GM19395 (cell line): ENCODE data around the gene RDH11.
"Not testable (repeated sequence)": the region's sequence is repeated elsewhere in the genome, so short reads cannot be mapped to it uniquely, and the experiment has no call there.

Source experiments
- ATAC-seq: cut with Tn5 transposase; IDR thresholded peaks from one replicate; pipeline ENCODE4 v1.9.1; 2021; ENCODE audit warnings: mild to moderate bottlenecking, moderate library complexity; ENCODE audit not compliant: unreplicated experiment

RDH11 gene

DNA sequence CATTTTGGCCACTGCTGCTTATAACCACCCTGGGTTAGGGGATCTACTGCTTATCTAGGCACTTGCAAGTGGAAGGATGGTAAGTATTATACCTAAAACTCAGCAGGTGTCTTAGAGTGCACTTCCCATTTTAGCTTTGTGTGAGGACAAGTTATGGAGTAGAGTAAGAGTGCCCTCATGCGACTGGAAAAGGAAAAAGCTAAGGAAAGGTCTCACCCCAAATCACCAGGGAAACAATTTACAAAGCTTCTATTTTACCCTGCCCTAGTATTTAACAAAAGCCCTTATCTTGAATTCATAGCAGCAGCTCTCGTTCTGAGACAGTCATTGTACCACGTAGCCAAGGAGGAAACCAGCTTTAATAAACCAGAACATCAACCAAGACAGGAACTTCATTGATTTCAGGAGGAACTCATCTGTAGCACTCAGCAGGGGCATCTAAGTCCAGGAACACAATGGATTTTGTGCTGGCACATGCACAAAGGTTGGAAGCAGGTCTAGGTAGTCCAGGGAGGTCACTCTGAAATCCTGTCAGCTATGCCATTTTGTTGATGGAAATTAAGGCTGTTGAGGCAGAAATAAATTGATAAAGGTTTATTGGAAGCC, 9.0 kb upstream of the RDH11 start:
- ATAC-seq: no peak

DNA sequence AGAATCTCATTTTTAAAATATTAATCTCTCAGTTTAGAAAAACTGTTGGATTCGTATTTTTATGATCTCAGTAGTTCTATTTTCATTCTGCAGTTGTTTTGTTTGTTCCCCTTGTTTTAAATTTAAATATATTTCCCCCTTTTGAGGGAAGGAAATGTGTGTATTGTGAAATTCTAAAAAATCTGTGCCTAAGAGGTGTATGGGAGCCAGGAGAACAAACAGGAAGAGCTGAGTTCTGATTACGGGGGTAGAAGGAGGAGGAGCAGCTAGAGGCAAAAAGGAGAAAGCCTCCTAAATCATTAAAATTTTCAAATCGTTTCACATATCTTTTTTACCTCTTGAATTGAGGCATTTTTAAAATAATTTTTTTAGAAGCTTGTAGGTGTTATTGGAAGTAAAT, 8.4 kb upstream of the RDH11 start:
- no peak for ATAC-seq

DNA sequence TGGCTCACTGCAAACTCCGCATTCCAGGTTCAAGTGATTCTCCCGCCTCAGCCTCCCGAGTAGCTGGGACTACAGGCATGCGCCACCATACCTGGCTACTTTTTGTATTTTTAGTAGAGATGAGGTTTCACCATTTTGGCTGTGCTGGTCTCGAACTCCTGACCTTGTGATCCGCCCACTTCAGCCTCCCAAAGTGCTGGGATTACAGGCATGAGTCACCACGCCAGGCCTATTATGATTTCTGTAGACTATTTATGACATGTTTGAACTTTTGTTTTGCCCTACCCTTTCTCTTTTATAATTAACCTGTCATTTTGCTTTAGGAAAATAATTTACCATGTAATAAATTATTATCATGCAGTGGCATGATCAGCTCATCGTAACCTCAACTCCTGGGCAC, 5.9 kb upstream of the RDH11 start, which contains the start of gene RDH12:
Gene RDH12, plus strand, starts transcription at position 395 of the 400 bp plus-strand sequence. CDS start 20,757 bp downstream, outside the sequence.
- ATAC-seq: not testable (repeated sequence)

DNA sequence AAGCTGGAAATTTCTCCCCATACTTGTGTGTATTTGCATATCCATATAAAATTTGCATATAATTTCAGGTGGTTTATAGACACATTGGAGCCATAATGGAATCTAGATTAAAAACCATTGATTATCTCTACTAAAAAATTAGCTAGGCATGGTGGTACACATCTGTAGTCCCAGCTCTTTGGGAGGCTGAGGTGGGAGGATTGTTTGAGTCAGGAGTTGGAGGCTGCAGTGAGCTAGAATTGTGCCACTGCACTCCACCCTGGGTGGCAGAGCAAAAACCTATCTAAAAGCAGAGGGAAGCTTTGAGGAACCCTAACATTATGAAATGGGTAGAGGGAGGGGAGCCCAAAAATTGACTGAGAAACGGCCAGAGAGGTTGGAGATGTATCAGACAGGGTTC, 2.6 kb upstream of the RDH11 start:
- no peak for ATAC-seq

DNA sequence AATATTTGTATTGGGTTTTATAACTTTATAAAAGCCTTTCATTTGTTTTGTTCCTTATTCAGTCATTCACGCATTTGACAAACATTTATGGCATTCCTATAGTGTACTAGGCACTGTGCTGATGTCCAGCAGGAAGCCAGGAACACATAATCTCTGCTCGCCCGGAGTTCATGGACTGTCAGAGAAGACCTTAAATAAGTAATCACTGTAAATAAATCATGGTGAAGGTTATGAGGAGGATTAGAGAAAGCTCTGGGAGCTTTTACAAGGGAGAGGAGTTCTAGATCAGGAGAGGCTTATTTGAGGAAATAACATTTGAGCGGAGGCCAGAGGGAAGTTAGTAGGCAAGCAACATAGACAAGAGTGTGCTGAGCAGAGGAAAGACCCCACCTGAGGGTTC, 1.4 kb upstream of the RDH11 start:
- ATAC-seq: no peak

DNA sequence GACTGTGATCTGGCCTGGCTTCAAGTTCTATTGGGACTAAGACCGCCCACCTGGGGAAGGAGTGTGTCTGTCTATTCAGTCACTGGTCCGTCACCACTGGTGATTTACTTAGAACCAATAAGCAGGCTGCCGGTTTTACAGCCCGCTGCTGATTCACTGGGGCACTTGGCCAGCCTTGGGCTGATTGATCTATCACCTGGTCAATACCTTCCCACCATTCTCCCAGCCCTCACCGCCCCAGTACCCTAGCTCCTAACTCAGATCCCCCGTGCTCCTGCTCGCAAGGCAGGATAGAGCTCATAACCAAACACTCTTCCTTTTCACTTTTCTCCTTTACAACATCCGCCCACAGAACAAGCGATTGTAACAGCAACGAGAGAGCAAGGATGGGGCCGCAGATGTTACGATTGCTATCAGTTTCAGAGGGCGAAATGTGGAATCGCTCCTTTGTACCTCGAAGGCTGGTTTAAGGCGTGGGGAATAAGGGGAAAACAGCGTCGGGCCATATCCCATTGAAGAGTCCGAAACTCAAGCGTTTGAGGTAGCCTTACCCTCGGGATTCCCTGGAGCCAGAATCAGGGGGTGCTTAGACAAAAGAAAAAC, 672 bp downstream of the RDH11 start:
- peak; percentile 89 for ATAC-seq

DNA sequence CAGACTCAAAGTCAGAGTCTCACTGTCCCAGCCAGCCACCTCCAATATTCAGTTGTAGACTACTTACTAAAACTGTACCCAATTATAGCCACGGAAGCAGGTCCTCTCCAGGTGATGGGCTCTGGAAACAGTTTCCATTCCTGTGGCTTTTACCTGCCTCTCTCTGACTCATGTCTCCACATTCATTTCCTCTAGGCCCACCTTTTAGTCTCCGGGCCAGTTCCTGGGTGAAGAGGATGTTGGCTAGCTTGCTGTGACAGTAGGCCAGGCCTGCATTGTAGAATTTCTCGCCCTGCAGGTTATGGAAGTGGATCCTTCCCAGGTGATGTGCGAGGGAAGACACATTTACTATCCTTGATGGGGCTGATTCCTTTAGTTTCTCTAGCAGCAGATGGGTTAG, 5.6 kb downstream of the RDH11 start:
- ATAC-seq: no peak

DNA sequence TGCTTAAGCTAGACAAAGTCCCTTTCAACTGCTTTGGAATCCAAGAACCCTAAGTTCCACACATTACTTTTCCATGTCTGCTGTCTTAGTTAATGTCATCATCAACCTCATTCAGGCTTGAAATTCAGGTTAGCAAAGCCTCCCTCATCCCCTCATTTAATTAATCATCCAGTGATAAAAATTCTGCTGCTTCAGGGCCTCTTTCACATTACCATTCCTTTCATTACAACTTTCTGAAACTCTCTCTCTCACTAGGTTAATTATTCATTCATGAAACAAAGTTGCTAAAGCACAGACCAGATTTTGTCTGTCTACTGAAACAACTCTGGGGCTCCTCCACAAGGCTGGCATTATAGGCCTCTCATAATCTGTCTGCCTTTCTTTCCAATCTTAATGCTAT, 11.7 kb downstream of the RDH11 start:
- no peak for ATAC-seq

DNA sequence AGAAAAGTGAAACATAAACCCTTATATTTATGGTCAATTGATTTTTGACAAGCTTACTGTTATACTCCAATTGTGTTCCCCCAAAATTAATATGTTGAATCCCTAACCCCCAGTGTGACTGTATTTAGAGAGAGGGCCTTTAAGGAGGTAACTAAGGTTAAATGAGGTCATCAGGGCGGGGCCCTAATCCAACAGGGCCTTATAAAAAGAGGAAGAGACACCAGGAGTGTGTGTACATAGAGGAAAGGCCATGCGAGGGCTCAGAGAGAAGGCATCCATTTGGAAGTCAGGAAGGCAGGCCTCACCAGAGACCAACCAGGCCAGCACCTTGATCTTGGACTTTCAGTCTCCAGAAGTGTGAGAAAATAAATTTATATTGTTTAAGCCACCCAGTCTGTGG, 14.6 kb downstream of the RDH11 start:
- no peak for ATAC-seq

DNA sequence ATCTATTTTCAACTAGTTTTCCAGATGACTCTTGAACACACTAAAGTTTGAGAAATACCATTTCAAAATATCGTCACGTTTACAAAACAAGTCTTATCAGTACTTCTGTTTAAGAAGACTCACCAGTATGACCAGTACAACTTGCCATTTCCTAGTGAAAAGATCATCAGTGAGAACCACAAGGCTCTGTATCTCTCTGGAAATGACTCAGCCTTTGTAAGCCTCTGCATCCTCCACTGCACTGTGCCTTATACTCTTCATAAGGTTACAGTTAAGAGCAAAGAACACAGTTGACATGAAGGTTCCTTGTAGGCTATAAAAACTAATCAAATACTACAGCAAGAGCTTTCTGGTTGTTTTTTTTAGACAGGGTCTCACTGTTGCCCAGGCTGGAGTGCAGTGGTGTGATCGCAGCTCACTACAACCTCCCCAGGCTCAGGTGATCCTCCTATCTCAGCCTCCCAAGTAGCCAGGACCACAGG, 15.4 kb downstream of the RDH11 start:
- ATAC-seq: peak; percentile 98

DNA sequence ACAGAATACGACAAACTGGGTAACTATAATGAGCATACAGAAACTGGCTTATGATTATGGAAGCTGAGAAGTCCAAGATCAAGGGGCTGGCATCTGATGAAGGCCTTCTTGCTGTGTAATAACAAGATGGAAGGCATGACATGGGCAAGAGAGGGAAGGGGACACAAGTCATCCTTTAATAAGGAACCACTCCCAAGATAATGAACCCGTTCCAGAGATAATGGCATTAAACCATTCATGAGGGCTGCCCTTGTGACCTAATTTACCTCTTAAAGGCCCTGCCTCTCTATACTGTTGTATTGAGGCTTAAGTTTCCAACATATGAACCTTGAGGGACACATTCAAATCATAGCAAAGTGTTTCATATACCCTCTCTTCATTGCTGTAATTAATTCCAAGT, 16.6 kb downstream of the RDH11 start:
- no peak for ATAC-seq

DNA sequence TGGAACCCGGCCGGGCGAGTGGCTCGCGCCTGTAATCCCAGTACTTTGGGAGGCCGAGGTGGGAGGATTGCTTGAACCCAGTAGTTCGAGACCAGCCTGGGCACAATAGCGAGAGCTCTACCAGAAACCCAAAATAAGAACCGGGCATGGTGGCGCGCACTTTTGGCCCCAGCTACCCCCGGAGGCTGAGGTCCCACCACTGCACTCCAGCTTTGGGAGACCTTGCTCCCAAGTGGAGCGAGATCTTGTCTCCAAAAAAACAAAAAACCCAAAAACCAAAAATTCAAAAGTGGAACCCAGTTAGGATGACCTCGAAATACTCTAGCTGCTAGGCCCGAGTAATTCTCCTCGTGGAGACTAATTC, 20.4 kb downstream of the RDH11 start:
- no peak for ATAC-seq

DNA sequence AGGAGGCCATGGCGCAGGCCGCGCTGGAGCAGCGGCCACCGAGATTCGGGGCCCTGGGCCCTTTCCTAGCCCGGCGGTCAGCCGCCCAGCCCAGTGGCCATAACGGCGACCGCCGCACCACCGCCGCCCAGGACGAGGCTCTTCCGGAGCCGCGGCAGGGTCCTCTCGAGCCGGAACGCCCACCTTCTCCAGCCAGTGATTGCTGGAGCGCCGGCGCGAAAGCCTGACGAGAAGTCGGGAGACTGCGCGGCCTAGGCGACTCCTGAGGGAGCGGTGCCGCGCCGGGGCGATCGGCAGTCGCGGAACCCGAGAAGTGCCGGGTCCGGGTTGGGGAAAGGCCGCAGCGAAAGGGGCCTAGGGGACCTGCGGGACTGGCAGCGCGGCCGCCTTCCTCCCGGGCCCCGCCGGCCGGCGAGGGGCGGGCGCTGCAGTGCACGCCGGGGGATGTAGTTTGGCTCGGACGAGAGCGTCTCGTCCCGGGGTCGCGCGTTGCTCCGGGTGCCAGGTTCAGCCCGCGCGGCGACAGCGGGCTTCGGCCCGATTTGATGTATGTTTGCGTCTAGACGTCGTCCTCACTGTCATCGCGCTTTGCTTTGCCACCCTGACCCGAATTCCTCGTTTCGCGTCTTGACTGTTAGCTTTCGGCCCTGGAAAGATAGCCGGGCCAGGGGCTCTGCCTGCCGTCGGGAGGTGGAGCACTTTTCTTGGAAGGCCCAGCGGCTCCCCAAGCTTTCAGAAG, 20.9 kb downstream of the RDH11 start, which contains the start of gene VTI1B:
Gene VTI1B, minus strand, starts transcription at position 153 of the 739 bp plus-strand sequence. Its CDS starts 143 bp downstream, at position 10.
- ATAC-seq: peak; percentile 89

DNA sequence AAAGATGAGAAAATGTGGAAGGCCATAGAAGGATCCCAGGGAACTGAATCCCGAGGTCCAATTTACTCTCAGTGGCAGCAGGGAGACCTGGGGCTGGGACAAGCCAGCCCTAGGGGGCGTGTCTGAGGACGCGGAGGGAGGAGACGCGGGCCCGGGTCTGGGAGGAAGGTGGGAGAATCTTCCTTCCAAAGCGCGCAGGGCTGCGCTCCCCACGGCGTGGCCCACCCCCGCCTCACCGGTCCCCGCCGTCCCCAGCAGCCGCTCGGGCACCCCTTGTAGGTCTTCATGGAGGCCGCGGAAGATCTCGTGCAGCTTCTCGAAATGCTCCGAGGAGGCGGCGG, 21.5 kb downstream of the RDH11 start:
- ATAC-seq: peak; percentile 60

DNA sequence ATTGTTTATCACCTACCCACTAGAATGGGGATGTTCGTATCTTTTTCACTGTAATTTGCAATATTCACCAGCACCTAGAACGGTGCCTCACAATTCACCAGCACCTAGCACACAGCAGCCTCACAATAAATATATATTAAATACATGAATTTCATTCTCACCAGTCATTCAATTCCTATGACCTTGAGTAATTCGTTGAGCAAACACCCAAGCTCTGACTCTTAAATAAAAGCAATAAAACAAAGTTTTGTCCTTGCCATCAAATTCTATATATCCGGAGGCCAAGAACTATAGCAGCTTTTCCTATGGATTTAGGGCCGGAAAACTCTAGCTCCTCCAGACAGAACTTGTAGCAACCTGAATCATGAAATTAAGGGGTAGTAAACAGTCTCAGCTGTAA, 22.1 kb downstream of the RDH11 start:
- no peak for ATAC-seq

DNA sequence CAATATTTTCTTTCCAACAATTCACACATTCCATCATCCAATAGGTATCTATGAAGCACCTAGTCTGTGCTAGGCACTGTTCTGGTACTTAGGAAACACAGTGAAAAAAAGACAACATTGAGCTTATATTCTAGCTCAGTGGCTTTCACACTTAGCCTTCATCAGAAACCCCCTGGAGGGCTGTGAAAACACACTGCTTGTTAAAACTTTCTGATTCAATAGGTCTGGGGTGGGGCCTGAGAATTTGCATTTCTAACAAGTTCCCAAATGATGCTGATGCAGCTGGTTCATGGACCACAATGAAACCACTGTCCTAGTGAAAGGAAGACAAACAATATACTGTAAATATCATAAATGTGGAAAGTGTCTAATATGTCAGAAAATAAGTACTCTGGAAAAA, 27.0 kb downstream of the RDH11 start:
- no peak for ATAC-seq

DNA sequence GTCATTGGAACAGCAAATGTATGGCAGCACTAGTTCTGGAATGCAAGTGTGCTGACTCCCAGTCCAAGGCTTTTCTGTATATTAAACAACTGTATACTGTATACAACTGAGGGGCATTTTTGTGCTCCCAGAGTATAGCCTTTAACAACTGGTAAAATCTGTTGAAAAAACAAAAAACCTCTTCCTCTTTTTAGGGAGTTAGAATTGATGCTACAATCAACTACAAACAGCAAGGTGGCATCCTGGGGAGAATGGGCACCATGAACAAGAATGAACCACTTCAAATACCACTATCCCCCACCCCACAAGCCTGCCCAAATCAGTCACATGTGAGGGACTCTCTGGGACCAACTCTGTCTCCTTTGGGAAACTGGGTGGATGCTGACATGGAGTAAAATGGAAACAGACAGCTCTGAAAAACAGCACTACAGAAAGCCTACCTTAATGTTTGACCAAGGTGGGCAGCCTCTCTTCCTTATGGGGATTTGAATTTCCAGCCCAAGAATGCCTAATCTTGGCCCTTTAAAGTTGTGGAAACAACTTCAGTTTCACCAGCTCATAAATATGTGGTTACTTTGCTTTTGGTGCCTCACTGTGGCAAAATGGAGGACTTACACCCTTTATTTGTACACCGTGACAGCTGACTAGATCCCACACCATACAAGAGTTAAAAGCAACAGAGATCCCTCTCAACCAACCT, 28.7 kb downstream of the RDH11 start:
- peak; percentile 70 for ATAC-seq

DNA sequence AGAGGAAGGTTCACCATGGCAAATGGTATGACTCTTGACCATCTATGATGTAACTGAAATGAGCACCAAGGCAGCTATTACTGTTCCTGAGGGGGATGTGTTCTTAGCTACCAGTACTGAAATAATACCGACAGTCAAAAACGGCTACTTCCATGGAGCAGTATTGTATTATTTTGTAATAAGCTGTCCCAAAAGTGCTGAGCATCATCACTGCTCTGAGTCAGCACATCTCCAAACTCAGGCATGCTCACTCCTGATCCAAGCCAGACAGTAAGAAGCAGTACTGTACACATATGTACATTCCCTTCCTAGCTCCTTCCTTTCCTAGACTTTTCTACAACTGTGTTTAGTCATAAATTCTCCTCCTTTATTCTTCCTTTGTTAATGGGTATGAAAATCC, 29.7 kb downstream of the RDH11 start:
- no peak for ATAC-seq

DNA sequence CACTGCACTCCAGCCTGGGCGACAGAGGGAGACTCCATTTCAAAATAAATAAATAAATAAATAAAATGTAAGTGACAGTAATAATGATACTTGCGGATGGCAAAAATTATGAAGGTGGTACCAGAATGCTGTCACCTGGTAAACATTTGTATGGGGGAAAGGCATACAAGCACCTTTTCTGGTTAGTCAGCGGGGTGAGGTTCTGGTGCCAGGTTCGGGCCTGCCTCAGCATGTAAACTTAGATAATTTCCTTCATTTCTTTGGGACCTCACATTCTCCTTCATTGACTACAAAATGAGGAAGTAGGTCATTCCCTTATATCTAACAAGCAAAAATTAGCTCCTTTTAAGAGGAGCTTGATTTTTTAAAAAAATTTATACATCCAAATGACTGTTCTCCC, 31.9 kb downstream of the RDH11 start:
- ATAC-seq: no peak

DNA sequence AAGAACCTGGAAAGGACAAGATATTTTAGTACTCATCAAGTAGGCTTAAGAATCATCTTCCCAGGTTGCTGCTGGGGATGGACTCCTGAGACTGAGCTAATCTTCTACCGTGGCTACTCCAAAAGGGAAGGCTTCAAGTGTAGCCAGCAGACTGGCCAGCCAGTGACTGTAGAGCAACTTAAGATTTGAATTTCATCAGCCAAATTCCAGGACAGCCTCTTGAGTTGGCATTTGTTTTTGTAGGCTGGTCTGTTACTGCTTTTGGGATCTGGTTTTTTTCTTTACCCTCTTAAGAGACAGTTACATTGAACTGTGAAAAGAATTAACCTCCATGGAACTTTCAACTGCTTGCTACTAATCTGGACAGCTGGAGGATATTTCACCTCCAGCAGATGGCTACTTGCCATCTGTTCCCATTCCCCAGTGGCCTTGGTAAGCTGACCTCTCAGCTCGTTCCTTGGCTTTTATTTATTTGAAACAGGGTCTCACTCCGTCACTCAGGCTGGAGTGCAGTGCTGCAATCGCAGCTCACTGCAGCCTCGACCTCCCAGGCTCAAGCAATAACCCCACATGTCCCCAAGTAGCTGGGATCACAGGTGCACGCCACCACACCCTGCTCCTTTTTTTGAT, 41.8 kb downstream of the RDH11 start:
- ATAC-seq: no peak

DNA sequence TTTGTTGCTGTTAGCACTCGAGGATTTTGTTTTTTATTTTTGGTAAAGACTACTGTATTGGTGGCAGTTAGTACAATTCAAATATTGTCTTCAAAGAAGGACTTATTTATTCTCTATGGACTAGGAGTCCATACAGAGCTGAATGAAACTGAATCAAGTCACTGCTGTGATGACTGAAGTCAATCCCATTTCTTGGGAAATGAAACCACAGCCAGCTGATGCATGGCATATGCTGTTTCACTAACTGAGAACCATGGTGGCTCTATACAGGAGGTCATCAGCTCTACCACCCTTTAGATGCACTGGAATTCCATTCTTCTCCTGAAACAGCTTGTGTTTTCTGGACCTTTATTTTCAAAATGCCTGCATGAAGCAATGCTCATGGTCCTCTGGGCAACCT, 43.4 kb downstream of the RDH11 start:
- no peak for ATAC-seq
